Right lobe of liver (tissue), 6 donors: ENCODE data around the gene ACSS1. TPM values are rescaled to one million over a fixed set of nuclear protein-coding genes. Genes with fewer than 3 reads are reported as not detected.

Experiments used
- ATAC-seq, 4 donors: fragments of 200-7000 bp; cut with Tn5 transposase; one replicate each; pipeline ENCODE4 v1.9.1; 2020; ENCODE audit warnings: mild to moderate bottlenecking in 4 of 4, moderate library complexity in 4 of 4
- DNase-seq, 3 donors: peaks; one replicate each; pipeline ENCODE4 v3.0.0-alpha.2; 2020
- H3K27ac ChIP-seq, 3 donors: fragments of 200-600 bp; one replicate each; pipeline ENCODE4 v1.8.0; 2022
- H3K27me3 ChIP-seq, 2 donors: fragments of 200-600 bp; one replicate each; pipeline ENCODE4 v1.8.0; 2022
- H3K36me3 ChIP-seq, 4 donors: fragments of 200-600 bp; sonication (generic) in 1 of 4; one replicate each; pipeline versions ENCODE4 v1.5.1 to v1.8.0; 2017 to 2022; ENCODE audit warnings: control low read depth in 1 of 4
- H3K4me1 ChIP-seq, 4 donors: fragments of 200-600 bp; sonication (generic) in 1 of 4; one replicate each; pipeline versions ENCODE4 v1.5.1 to v1.8.0; 2017 to 2022; ENCODE audit warnings: control low read depth in 1 of 4
- H3K4me3 ChIP-seq, 3 donors: fragments of 200-600 bp; one replicate each; pipeline ENCODE4 v1.8.0; 2022
- H3K9me3 ChIP-seq, 4 donors: fragments of 200-600 bp; sonication (generic) in 1 of 4; one replicate each; pipeline versions ENCODE4 v1.5.1 to v1.8.0; 2017 to 2022; ENCODE audit warnings: control low read depth in 1 of 4
- POLR2A ChIP-seq: fragments of 450-650 bp; IDR thresholded peaks from one replicate; pipeline ENCODE4 v1.6.1; 2017; ENCODE audit warnings: antibody characterized with exemption, mild to moderate bottlenecking
- WGBS: methylation state at CpG from one replicate; pipeline ENCODE4 v1.1.6; 2018; ENCODE audit warnings: low coverage, low lambda C conversion rate; ENCODE audit not compliant: insufficient coverage; ENCODE audit errors: missing lambda C conversion rate; 5-methylcytosine and 5-hydroxymethylcytosine counted together
- intact Hi-C, 2 donors: fragments of 100-400 bp; cut with DNase I; formaldehyde crosslinking; loops; one replicate each; pipeline versions ENCODE4 v1.11.2 to v1.14.1; 2022
- total RNA-seq, 6 experiments: library from RNA; depleted of rRNA in 2 of 6; stranded (reverse); fragments of >200 nt in 2 of 6; fragmentation: NEBNext Ultra II Directional in 3 of 6; extraction: Animal tissue kit (Norgen Biotek cat#: 25700) in 3 of 6; gene quantifications; one replicate each; pipeline versions ENCODE4 v1.1.0 to v1.2.4, GENCODE V29; 2016 to 2023
- TF ChIP-seq, protein P1 (sequence below), 4 donors: fragments of 200-600 bp in 3 of 4; fragments of 450-650 bp in 1 of 4; IDR thresholded peaks; one replicate each; pipeline versions ENCODE4 v1.5.1 to v1.8.0; 2016 to 2022; ENCODE audit warnings: antibody characterized with exemption in 4 of 4, mild to moderate bottlenecking in 2 of 4
- donor health status: DM: no; HTN: yes; CAD: no.
- donor health status: DM: no; HTN: no; CAD: no.
- donor health status: DM: no; HTN: no; CAD: no.
- donor health status: DM: no; HTN: yes; CAD: no.
- donor health status: DM: no; HTN: yes; CAD: no.

The ACSS1 gene
- total RNA-seq, 6 experiments from 2014 or later: 3.5 to 9.1 (median 6.3) TPM

DNA sequence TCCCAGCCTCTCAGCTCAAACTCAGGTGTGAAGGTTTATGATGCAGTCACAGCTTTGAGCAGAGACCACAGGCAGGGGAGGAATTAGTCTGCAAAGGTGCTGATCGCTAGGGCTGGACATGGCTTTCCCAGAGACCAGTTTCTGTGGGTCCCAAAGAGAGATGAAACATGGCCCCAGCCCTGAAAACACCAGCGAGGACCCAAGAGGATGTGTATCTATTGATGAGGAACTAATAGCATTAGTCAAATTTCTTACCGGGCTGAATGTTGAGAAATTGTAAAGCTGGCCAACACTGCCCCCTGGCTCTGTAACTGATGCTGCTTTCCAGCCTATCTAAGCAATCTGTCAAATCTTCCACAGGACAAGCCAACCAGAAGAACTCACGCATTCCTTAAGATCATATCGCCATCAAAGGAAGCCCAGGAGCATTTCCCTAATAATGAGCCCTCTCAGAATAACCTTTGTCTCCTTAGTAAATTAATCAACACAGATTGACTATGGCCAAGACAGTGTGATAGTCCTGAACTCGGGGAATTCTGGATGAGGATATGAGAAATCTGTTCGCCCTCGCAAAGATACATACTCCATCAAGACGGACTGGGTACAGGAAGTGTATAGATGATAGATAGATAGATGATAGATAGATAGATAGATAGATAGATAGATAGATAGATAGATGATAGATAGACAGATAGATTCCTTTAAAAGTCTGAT, 7.8 kb upstream of the ACSS1 start:
- H3K36me3 ChIP-seq: no peaks in the 10 kb centered on the region
- TF ChIP-seq POLR2A: no peak
- TF ChIP-seq, protein P1, sequence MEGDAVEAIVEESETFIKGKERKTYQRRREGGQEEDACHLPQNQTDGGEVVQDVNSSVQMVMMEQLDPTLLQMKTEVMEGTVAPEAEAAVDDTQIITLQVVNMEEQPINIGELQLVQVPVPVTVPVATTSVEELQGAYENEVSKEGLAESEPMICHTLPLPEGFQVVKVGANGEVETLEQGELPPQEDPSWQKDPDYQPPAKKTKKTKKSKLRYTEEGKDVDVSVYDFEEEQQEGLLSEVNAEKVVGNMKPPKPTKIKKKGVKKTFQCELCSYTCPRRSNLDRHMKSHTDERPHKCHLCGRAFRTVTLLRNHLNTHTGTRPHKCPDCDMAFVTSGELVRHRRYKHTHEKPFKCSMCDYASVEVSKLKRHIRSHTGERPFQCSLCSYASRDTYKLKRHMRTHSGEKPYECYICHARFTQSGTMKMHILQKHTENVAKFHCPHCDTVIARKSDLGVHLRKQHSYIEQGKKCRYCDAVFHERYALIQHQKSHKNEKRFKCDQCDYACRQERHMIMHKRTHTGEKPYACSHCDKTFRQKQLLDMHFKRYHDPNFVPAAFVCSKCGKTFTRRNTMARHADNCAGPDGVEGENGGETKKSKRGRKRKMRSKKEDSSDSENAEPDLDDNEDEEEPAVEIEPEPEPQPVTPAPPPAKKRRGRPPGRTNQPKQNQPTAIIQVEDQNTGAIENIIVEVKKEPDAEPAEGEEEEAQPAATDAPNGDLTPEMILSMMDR (IDR thresholded peaks at IDR 0.05): peak; percentile 82 to 90 (median 84)
- intact Hi-C loops: no loop called here
- H3K4me1 ChIP-seq: peaks cover 0 to 23% (median 0%) of the 10 kb centered on the region in 4 donors
- ATAC-seq (peak; percentile 76 to 89 (median 84)), DNase-seq (peak in 2 of 3 donors; percentile 34 to 62)
- no peak overlapping the region for H3K4me3 ChIP-seq
- no peaks in the 10 kb centered on the region for H3K27me3 ChIP-seq
- no peaks in the 10 kb centered on the region for H3K9me3 ChIP-seq
- WGBS: 24% methylated on average over 9 of the region's 9 CpGs
- no peak overlapping the region for H3K27ac ChIP-seq

DNA sequence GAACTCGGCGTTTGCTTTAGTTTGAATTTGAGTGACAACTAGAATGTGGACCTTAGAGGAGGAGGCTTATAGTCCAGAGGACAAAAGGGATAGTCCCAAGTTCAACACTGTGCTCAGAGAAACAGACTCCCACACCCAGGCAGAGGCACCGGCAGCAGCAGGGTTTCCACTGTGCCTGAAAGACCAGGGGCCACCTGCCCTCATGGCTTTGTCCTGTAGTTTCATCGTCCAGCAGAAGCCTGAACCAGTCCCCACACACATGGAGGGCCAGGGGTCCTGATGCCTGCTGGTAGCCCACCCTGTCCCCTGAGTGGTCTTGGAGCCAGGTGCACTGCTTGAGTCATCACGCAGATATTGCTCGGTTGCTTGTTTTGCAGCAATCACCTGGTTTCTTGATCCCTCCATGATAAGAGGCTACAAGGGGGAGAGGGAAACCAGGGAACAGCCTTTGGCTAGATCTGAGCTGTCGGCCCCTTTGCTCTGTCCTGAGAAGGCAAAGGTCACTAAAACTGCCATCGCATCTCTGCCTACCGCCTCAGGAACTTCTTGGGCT, 7.2 kb upstream of the ACSS1 start:
- peaks cover 0 to 23% (median 0%) of the 10 kb centered on the region in 4 donors for H3K4me1 ChIP-seq

DNA sequence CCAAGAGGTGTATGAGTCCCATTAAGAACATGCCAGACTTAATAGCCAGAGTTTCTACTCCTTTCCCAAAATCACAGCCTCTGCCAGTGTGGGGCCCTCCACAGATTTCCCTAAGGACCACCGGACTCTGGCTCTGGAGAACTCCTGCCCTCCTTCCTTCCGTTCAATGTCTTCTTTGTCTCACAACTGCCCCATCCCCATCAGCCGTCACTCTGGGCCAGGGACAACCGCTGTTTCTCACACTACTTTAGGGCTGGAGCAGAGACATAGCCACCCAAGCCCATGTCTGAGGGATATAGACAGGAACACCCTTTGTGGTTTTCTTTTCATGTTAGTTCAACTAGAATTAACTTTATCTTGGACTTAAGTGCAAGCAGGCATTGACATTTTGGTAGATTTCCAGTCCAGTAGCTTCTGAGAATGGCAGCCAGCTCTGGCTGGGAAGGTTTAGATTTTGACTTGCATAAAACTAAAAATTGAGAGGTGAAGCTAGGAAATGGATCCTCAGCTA, 6.7 kb upstream of the ACSS1 start:
- DNase-seq: peak in 1 of 3 donors; percentile 4
- Histone ChIP-seq H3K4me3 (no peak overlapping the region), H3K9me3 (no peaks in the 10 kb centered on the region), H3K27ac (no peak overlapping the region), H3K27me3 (no peaks in the 10 kb centered on the region), H3K4me1 (peaks cover 0 to 23% (median 0%) of the 10 kb centered on the region in 4 donors), H3K36me3 (no peaks in the 10 kb centered on the region)
- WGBS: 93% methylated on average over 3 of the region's 4 CpGs
- TF ChIP-seq POLR2A: no peak
- TF ChIP-seq, protein P1 (IDR thresholded peaks at IDR 0.05): no peak
- ATAC-seq: no peak
- intact Hi-C loops: loop anchor here (5.0 kb wide), 1 partner anchor 67 kb away; no protein-coding TSS in a partner anchor

More for the DNA sequence above, 7.2 kb upstream of the ACSS1 start:
- H3K9me3 ChIP-seq: no peaks in the 10 kb centered on the region
- ATAC-seq (peak in 2 of 4 donors; percentile 34 to 39), DNase-seq (peak in 1 of 3 donors; percentile 9)
- no peak for TF ChIP-seq POLR2A
- TF ChIP-seq, protein P1 (IDR thresholded peaks at IDR 0.05): no peak
- H3K27ac ChIP-seq: no peak overlapping the region
- WGBS: 43% methylated on average over 4 of the region's 9 CpGs
- intact Hi-C loops: no loop called here
- no peaks in the 10 kb centered on the region for H3K27me3 ChIP-seq
- H3K4me3 ChIP-seq: no peak overlapping the region
- H3K36me3 ChIP-seq: no peaks in the 10 kb centered on the region

DNA sequence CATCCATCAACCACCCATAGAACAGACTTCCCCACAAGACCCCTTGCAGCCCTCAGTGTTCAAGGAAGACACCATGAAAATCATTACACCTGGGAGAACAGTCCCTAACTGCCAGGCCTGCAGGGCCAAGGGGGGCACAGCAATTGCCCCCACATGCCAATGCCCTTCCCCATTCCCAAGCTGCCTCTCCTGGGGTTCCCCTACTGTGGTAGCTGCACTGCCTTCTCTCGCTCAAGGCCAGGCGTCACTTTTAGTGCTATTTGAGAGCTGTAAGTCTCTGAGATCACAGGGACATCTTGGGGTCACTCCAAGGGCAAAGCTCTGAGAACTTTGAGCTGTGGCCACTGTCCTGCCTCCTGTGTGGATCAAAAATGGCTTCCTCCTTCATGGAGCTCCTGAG, 6.0 kb upstream of the ACSS1 start:
- H3K4me3 ChIP-seq: no peak overlapping the region
- WGBS: 100% methylated on average over 2 of the region's 2 CpGs
- H3K36me3 ChIP-seq: no peaks in the 10 kb centered on the region
- H3K27ac ChIP-seq: no peak overlapping the region
- H3K27me3 ChIP-seq: no peaks in the 10 kb centered on the region
- ATAC-seq (no peak), DNase-seq (peak in 1 of 3 donors; percentile 6)
- TF ChIP-seq, protein P1 (IDR thresholded peaks at IDR 0.05): no peak
- no peak for TF ChIP-seq POLR2A
- peaks cover 0 to 23% (median 0%) of the 10 kb centered on the region in 4 donors for H3K4me1 ChIP-seq
- no peaks in the 10 kb centered on the region for H3K9me3 ChIP-seq
- intact Hi-C loops: loop anchor here (5.0 kb wide), 1 partner anchor 67 kb away; no protein-coding TSS in a partner anchor
